H1 (cell line): ENCODE results near the gene MTMR6. TPM values are rescaled to one million over a fixed set of nuclear protein-coding genes. Genes with fewer than 3 reads are reported as not detected.

Experiments used
- CTCF ChIA-PET: fragments of 300-600 bp; sonication (Branson Sonifier 250); formaldehyde crosslinking; loops from one replicate; lab custom pipeline; 2021; ENCODE audit not compliant: partially characterized antibody; lab: Charles Lee
- POLR2A ChIA-PET: fragments of 300-600 bp; sonication (Branson Sonifier 250); formaldehyde crosslinking; loops from one replicate; lab custom pipeline; 2021; ENCODE audit warnings: inconsistent platforms; ENCODE audit not compliant: partially characterized antibody; lab: Charles Lee
- DNase-seq, 2 experiments: peaks; one replicate each; pipeline versions ENCODE4 v3.0.0 to v3.0.0-alpha.2; 2010 to 2022; ENCODE audit warnings: low spot score in 2 of 2, low read depth in 1 of 2, mixed read lengths in 1 of 2
- FAIRE-seq: peaks from 2 replicates; lab custom pipeline; 2011; peaks lifted over from hg19 to GRCh38; lab: Jason Lieb, UNC
- H2AFZ ChIP-seq: 2 replicates; pipeline ENCODE4 v1.8.1; 2012; ENCODE audit warnings: low read length, inconsistent platforms
- H2AK5ac ChIP-seq: 2 replicates; pipeline ENCODE4 v1.6.1; 2013; ENCODE audit warnings: low read depth, low read length
- H2BK120ac ChIP-seq: replicated peaks from 2 replicates; pipeline ENCODE3; 2013; ENCODE audit warnings: low read depth, low read length, inconsistent platforms
- H2BK12ac ChIP-seq: 2 replicates; pipeline ENCODE4 v1.6.1; 2013; ENCODE audit warnings: low read depth, low read length
- H2BK15ac ChIP-seq: 2 replicates; pipeline ENCODE4 v1.6.1; 2013; ENCODE audit warnings: low read length
- H2BK20ac ChIP-seq: 2 replicates; pipeline ENCODE4 v1.6.1; 2013; ENCODE audit warnings: low read length
- H2BK5ac ChIP-seq: 2 replicates; pipeline ENCODE4 v1.6.1; 2013; ENCODE audit warnings: low read depth, low read length
- H3K14ac ChIP-seq: 2 replicates; pipeline ENCODE4 v1.6.1; 2013; ENCODE audit warnings: inconsistent platforms; ENCODE audit not compliant: insufficient read length
- H3K18ac ChIP-seq: 2 replicates; pipeline ENCODE4 v1.6.1; 2013; ENCODE audit warnings: low read length; ENCODE audit errors: extremely low read depth
- H3K23ac ChIP-seq: 2 replicates; pipeline ENCODE4 v1.6.1; 2013; ENCODE audit warnings: inconsistent platforms; ENCODE audit not compliant: insufficient read length
- H3K23me2 ChIP-seq: 2 replicates; pipeline ENCODE4 v1.6.1; 2013; ENCODE audit warnings: low read depth, low read length
- H3K27ac ChIP-seq: 2 replicates; pipeline ENCODE4 v1.6.1; 2011; ENCODE audit warnings: low read depth, low read length, inconsistent platforms
- H3K27me3 ChIP-seq, 4 experiments: replicated peaks in 1 of 4; 1 replicate in 1 of 4; 2 replicates in 3 of 4; pipeline versions ENCODE4 v1.6.1 to v1.8.1; 2011 to 2013; ENCODE audit warnings: low read length in 3 of 4, mild to moderate bottlenecking in 3 of 4, inconsistent platforms in 2 of 4, mixed read lengths in 2 of 4, moderate library complexity in 1 of 4; ENCODE audit not compliant: control insufficient read depth in 3 of 4, insufficient read depth in 3 of 4; ENCODE audit errors: extremely low read depth in 1 of 4
- H3K36me3 ChIP-seq, 4 experiments: 2 replicates each; pipeline versions ENCODE4 v1.6.1 to v1.8.1; 2011 to 2013; ENCODE audit warnings: mild to moderate bottlenecking in 4 of 4, low read length in 3 of 4, moderate library complexity in 2 of 4, control low read depth in 1 of 4, inconsistent platforms in 1 of 4; ENCODE audit not compliant: insufficient read depth in 4 of 4, control insufficient read depth in 2 of 4
- H3K4ac ChIP-seq: replicated peaks from 2 replicates; pipeline ENCODE3; 2013; ENCODE audit warnings: low read length, low read depth, mixed read lengths, inconsistent platforms; ENCODE audit not compliant: insufficient read length
- H3K4me1 ChIP-seq, 4 experiments: replicated peaks in 1 of 4; 1 replicate in 1 of 4; 2 replicates in 3 of 4; pipeline versions ENCODE4 v1.6.1 to v1.8.1; 2011 to 2013; ENCODE audit warnings: low read length in 3 of 4, inconsistent platforms in 2 of 4, mixed read lengths in 1 of 4; ENCODE audit not compliant: insufficient read depth in 4 of 4, control insufficient read depth in 3 of 4
- H3K4me2 ChIP-seq, 2 experiments: 2 replicates each; pipeline versions ENCODE4 v1.6.1 to v1.8.1; 2011 to 2013; ENCODE audit warnings: low read depth in 2 of 2, low read length in 2 of 2, control low read depth in 1 of 2, inconsistent platforms in 1 of 2, mild to moderate bottlenecking in 1 of 2; ENCODE audit not compliant: insufficient read depth in 1 of 2
- H3K4me3 ChIP-seq, 4 experiments: fragments of 200-600, 300-600 bp in 1 of 4; sonication (generic), shearing (Covaris generic), sonication (Bioruptor Twin) in 1 of 4; 2 replicates each; pipeline versions ENCODE4 v1.5.1 to v1.8.1; 2011 to 2016; ENCODE audit warnings: low read length in 4 of 4, low read depth in 3 of 4, control low read depth in 2 of 4, inconsistent platforms in 2 of 4, mild to moderate bottlenecking in 2 of 4, mixed read lengths in 1 of 4, moderate library complexity in 1 of 4; ENCODE audit not compliant: insufficient read depth in 2 of 4; ENCODE audit errors: extremely low read depth in 1 of 4
- H3K56ac ChIP-seq: replicated peaks from 2 replicates; pipeline ENCODE3; 2013; ENCODE audit warnings: low read depth, mild to moderate bottlenecking, mixed read lengths, low read length, inconsistent platforms; ENCODE audit not compliant: insufficient read length
- H3K79me1 ChIP-seq: 2 replicates; pipeline ENCODE4 v1.6.1; 2013; ENCODE audit warnings: low read depth, low read length, control low read depth
- H3K79me2 ChIP-seq, 2 experiments: 2 replicates each; pipeline versions ENCODE4 v1.6.1 to v1.8.1; 2012 to 2013; ENCODE audit warnings: low read length in 2 of 2, mild to moderate bottlenecking in 2 of 2, inconsistent platforms in 1 of 2; ENCODE audit not compliant: insufficient read depth in 2 of 2, control insufficient read depth in 1 of 2
- H3K9ac ChIP-seq, 4 experiments: replicated peaks in 1 of 4; 1 replicate in 1 of 4; 2 replicates in 3 of 4; pipeline versions ENCODE4 v1.6.1 to v1.8.1; 2011 to 2013; ENCODE audit warnings: low read depth in 3 of 4, low read length in 3 of 4, control low read depth in 2 of 4, mild to moderate bottlenecking in 2 of 4, moderate library complexity in 2 of 4, inconsistent platforms in 1 of 4; ENCODE audit errors: extremely low read depth in 1 of 4
- H3K9me3 ChIP-seq, 2 experiments: 2 replicates each; pipeline versions ENCODE4 v1.6.1 to v1.8.1; 2012 to 2013; ENCODE audit warnings: mild to moderate bottlenecking in 2 of 2, moderate library complexity in 2 of 2, control low read depth in 1 of 2, inconsistent platforms in 1 of 2, low read depth in 1 of 2, low read length in 1 of 2, mixed read lengths in 1 of 2; ENCODE audit not compliant: insufficient read depth in 2 of 2
- H4K20me1 ChIP-seq, 2 experiments: replicated peaks in 1 of 2; 2 replicates each; pipeline versions ENCODE3 to v1.8.1; 2011 to 2013; ENCODE audit warnings: inconsistent platforms in 2 of 2, low read length in 2 of 2, mild to moderate bottlenecking in 1 of 2; ENCODE audit not compliant: insufficient read depth in 2 of 2, control insufficient read depth in 1 of 2
- H4K5ac ChIP-seq: 2 replicates; pipeline ENCODE4 v1.6.1; 2013; ENCODE audit warnings: low read length, low read depth, mixed read lengths, inconsistent platforms; ENCODE audit not compliant: insufficient read length
- H4K8ac ChIP-seq: 2 replicates; pipeline ENCODE4 v1.8.0; 2013; ENCODE audit warnings: mild to moderate bottlenecking, moderate library complexity, low read length, inconsistent platforms; ENCODE audit not compliant: insufficient read depth; ENCODE audit errors: extremely low read depth
- H4K91ac ChIP-seq: replicated peaks from 2 replicates; pipeline ENCODE3; 2013; ENCODE audit warnings: low read length, mixed read lengths, inconsistent platforms; ENCODE audit not compliant: insufficient read length
- CBX8 ChIP-seq: fragments of 300-800, 300-1000 bp; sonication (generic); IDR thresholded peaks from 2 replicates; pipeline ENCODE4 v1.7.1; 2016; ENCODE audit warnings: low read depth, low read length, borderline replicate concordance
- CTBP2 ChIP-seq: IDR thresholded peaks from 2 replicates; pipeline ENCODE4 v1.7.0; 2011; ENCODE audit warnings: borderline replicate concordance, mild to moderate bottlenecking, moderate library complexity, mixed read lengths, low read length; ENCODE audit not compliant: insufficient read depth, insufficient read length
- HDAC2 ChIP-seq, 2 experiments: fragments of 300-600 bp in 1 of 2; sonication (generic) in 1 of 2; IDR thresholded peaks; 2 replicates each; pipeline ENCODE4 v1.6.1; 2011 to 2012; ENCODE audit warnings: low read depth in 2 of 2, low read length in 2 of 2, mild to moderate bottlenecking in 2 of 2, moderate library complexity in 2 of 2, borderline replicate concordance in 1 of 2, inconsistent platforms in 1 of 2
- HDAC6 ChIP-seq: IDR thresholded peaks from one replicate; pipeline ENCODE4 v1.7.1; 2012; ENCODE audit warnings: low read depth, mild to moderate bottlenecking, inconsistent platforms, low read length, moderate library complexity
- TEAD4 ChIP-seq: IDR thresholded peaks from 2 replicates; pipeline ENCODE4 v1.6.1; 2012; ENCODE audit warnings: low read depth, low read length, inconsistent platforms, mixed read lengths
- WGBS, 2 experiments: shearing (Covaris generic) in 1 of 2; methylation state at CpG; one replicate each; pipeline versions ENCODE4 v1.1.6 to v1.1.7; 2013 to 2015; ENCODE audit warnings: low lambda C conversion rate in 2 of 2, mixed read lengths in 2 of 2, inconsistent platforms in 1 of 2, low coverage in 1 of 2, missing lambda C conversion rate in 1 of 2; ENCODE audit not compliant: insufficient replicate concordance in 2 of 2, insufficient coverage in 1 of 2, insufficient read length in 1 of 2; ENCODE audit errors: extremely low coverage in 1 of 2, missing lambda C conversion rate in 1 of 2; 5-methylcytosine and 5-hydroxymethylcytosine counted together
- polyA plus RNA-seq, 7 experiments: library from polyadenylated mRNA; depleted of rRNA in 3 of 7; stranded (reverse) in 5 of 7; unstranded in 2 of 7; fragments of >200 nt in 5 of 7; fragments of 200-250 nt in 2 of 7; gene quantifications; 1 replicate in 5 of 7; 2 replicates in 1 of 7; 4 replicates in 1 of 7; pipeline versions ENCODE4 v1.2.1 to v1.2.3, GENCODE V29; 2011 to 2013; ENCODE audit warnings: missing spikeins in 2 of 7, mixed read lengths in 2 of 7
- total RNA-seq: library from RNA; stranded (reverse); fragmentation: NEBNext Ultra II Directional; extraction: Animal tissue kit (Norgen Biotek cat#: 25700); gene quantifications from 2 replicates; pipeline ENCODE4 v1.2.1, GENCODE V29; 2021
- TF ChIP-seq, protein P1 (sequence below): IDR thresholded peaks from 2 replicates; pipeline ENCODE4 v1.6.1; 2011; ENCODE audit warnings: low read length, improper control_type of control experiment

MTMR6 gene
- total and polyA plus RNA-seq, 2 of the 8 experiments (the other 6 are each of a cell fraction or from before 2014, with no cell fraction given), result 2.1 to 8.4 TPM

DNA sequence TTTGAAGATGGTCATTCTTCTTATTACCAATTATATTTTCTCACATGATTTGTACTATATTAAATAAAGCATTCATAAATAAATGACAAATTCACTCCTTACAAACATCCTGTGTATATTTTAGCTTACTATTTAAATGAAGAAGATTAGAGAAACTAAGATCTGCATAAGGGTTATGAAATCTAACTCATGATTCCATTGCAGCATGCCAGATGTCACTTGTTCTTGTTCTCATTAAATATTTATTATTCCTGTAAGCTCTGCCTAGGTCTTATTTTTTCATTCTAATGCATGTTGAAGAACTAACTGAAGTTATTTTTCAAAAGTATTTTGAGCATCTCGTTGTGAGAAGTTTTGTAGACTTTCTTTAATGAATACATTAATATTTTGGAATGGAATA, 32.5 kb upstream of the MTMR6 start:
- Histone ChIP-seq H3K4me1 (no peaks in the 10 kb centered on the region), H2BK12ac (no peak overlapping the region), H3K9me3 (no peaks in the 10 kb centered on the region), H3K4me2 (no peak overlapping the region), H2BK5ac (no peak overlapping the region), H2AFZ (no peak overlapping the region), H4K20me1 (peaks cover 0 to 4% of the 10 kb centered on the region in 2 experiments), H3K14ac (no peak overlapping the region), H4K91ac (no peak overlapping the region), H3K36me3 (peaks cover 9 to 70% (median 29%) of the 10 kb centered on the region in 4 experiments), H2BK20ac (no peak overlapping the region), H3K23me2 (no peaks in the 10 kb centered on the region), H4K8ac (no peak overlapping the region), H2AK5ac (no peak overlapping the region), H3K4ac (no peak overlapping the region), H3K23ac (no peak overlapping the region), H3K9ac (no peak overlapping the region), H4K5ac (no peak overlapping the region), H3K79me1 (no peaks in the 10 kb centered on the region), H2BK120ac (no peak overlapping the region), H3K27ac (no peak overlapping the region), H3K27me3 (no peaks in the 10 kb centered on the region), H3K18ac (no peak overlapping the region), H2BK15ac (no peak overlapping the region), H3K79me2 (0 out of 4 replicates have a peak, but pooled peaks cover 0 to 3% of the 10 kb centered on the region in 2 experiments), H3K56ac (no peak overlapping the region), H3K4me3 (no peak overlapping the region)
- CTCF ChIA-PET, result no interaction called here
- POLR2A ChIA-PET, result interaction anchor here (1.3 to 1.6 kb wide), 2 partner anchors 9 to 10 kb away, joined by 3 to 4 read pairs; no protein-coding TSS in a partner anchor
- DNase-seq (no peak), FAIRE-seq (no peak)
- 83% methylated on average over 1 of the region's 1 CpG; no CpG with 5 or more reads in 1 of the 2 experiments for WGBS, 2 experiments
- no peak for TF ChIP-seq CTBP2
- no peak for TF ChIP-seq HDAC2 (IDR thresholded peaks at IDR 0.05; ENCODE audit: borderline replicate concordance in 1 of 2, low read depth in 2 of 2, low read length in 2 of 2)
- TF ChIP-seq, protein P1, sequence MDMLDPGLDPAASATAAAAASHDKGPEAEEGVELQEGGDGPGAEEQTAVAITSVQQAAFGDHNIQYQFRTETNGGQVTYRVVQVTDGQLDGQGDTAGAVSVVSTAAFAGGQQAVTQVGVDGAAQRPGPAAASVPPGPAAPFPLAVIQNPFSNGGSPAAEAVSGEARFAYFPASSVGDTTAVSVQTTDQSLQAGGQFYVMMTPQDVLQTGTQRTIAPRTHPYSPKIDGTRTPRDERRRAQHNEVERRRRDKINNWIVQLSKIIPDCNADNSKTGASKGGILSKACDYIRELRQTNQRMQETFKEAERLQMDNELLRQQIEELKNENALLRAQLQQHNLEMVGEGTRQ, result no peak
- TF ChIP-seq CBX8, result no peak
- no peak for TF ChIP-seq HDAC6
- TF ChIP-seq TEAD4, result no peak
